GM10266 (cell line): ENCODE data around the gene NEFH.
"Not testable (repeated sequence)": the region's sequence is repeated elsewhere in the genome, so short reads cannot be mapped to it uniquely, and the experiment has no call there.

Experiments
- DNase-seq: peaks from one replicate; pipeline ENCODE4 v3.0.0; 2012; ENCODE audit errors: extremely low spot score
- TF ChIP-seq, protein P1 (sequence below): IDR thresholded peaks from 2 replicates; pipeline ENCODE4 v1.5.1; 2012; ENCODE audit warnings: mild to moderate bottlenecking, low read depth; ENCODE audit not compliant: control insufficient read depth, insufficient read depth; ENCODE audit errors: missing control alignments

The NEFH gene

DNA sequence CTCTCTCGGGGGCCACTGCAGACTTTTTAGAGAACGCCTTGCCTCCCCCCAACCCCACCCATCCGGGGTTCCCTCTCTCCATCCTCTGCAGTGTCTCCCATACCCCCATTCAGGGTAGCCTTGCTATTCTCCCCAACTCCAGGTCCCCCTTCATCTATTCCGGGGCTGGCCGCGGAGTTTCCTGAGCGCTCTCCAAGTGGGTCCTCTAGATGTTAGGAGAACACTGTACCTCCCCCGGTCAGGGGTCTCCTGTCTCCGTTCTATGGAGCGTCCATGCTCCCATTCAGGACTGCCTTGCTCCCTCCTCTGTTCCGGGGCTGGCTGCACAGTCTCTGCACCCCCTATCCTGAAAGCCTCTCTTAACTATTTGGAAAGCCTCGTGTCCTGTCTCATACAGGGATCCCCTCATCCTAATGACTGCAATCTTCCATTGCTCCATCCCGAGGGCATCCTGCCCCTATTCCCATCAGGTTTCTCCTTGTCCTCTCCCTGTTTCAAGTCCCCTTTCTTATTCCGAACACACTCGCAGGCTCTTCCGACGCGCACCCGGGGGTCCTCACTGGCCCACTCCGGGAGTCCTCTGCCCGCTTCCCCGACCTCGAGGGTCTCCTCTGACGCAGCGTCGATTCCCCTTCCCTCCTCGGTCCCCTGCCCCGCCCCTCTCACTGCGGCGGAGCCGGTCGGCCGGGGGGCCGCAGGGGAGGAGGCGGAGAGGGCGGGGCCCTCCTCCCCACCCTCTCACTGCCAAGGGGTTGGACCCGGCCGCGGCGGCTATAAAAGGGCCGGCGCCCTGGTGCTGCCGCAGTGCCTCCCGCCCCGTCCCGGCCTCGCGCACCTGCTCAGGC is at the start of gene NEFH:
TSS of gene NEFH (plus strand) at position 802 of the 845 bp plus-strand sequence. CDS start 45 bp downstream, outside the sequence.
- TF ChIP-seq, protein P1, sequence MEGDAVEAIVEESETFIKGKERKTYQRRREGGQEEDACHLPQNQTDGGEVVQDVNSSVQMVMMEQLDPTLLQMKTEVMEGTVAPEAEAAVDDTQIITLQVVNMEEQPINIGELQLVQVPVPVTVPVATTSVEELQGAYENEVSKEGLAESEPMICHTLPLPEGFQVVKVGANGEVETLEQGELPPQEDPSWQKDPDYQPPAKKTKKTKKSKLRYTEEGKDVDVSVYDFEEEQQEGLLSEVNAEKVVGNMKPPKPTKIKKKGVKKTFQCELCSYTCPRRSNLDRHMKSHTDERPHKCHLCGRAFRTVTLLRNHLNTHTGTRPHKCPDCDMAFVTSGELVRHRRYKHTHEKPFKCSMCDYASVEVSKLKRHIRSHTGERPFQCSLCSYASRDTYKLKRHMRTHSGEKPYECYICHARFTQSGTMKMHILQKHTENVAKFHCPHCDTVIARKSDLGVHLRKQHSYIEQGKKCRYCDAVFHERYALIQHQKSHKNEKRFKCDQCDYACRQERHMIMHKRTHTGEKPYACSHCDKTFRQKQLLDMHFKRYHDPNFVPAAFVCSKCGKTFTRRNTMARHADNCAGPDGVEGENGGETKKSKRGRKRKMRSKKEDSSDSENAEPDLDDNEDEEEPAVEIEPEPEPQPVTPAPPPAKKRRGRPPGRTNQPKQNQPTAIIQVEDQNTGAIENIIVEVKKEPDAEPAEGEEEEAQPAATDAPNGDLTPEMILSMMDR: no peak
- DNase-seq: no peak

DNA sequence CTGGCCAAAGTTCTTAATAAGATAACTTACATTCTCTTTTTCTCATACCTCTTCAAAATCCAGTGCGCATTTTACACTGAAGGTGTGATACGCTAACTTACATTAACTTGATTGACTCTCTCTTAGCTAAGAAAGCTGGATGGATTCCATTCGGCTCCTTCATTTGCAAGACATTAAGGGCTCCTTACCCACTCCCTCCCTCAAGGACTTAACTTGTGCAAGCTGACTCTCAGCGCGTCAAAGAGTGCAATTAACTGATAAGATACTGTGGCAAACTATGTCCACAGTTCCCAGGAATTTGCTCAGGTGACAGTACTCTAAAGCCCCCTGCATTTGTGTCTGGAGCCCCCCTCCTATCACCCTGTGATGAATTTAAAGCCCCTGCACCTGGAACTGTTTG is 48.0 kb upstream of the NEFH start:
- TF ChIP-seq, protein P1: no peak

GRCh38 chr22:29433856-29434255 is 46.2 kb upstream of the NEFH start:
- no peak for DNase-seq
- TF ChIP-seq, protein P1: no peak

More for the DNA sequence above, 48.0 kb upstream of the NEFH start:
- DNase-seq: no peak

- TF ChIP-seq, protein P1: no peak
- DNase-seq: no peak
Observed at GRCh38 chr22:29434288-29434687, 45.7 kb upstream of the NEFH start.

DNA sequence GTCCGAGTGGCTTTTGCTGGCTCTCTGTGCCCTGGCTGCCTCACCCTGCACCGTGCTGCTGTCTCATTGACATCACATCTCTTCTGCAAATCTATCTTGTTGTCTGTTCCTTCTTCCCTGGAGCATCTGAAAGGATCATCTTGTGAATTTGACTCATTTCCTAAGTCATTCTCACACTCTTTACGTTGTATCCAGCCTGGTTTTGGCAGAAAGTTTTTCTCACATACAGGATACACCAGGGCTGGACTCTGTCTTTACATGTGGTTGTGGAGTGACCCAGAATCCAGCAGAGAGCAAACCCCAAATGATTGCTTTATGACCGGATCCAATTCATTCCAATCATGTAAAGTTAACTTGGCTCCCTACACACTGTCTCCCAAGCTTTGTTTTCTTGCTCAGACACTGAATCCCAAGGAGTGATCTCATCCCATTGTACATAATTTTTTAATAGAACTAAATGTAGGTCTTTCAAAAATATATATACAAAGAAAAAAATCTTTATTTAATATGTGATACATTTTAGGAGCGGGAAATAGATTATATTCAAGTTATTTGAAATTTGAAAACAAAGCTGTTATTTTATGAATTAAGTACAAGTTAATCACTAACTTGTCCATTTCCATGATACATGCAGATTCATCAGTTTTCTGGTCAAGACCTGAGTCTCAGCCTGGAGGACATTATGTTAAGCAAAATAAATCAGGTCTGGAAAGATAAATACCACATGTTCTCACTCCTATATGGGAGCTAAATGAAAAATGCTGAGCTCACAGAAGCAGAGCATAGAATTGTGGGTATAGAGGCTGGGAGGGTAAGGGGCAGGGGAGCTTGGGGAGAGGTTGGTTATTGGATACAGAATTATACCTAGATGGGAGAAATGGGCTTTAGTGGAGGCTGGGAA is 44.5 kb upstream of the NEFH start:
- no peak for DNase-seq
- TF ChIP-seq, protein P1: no peak

DNA sequence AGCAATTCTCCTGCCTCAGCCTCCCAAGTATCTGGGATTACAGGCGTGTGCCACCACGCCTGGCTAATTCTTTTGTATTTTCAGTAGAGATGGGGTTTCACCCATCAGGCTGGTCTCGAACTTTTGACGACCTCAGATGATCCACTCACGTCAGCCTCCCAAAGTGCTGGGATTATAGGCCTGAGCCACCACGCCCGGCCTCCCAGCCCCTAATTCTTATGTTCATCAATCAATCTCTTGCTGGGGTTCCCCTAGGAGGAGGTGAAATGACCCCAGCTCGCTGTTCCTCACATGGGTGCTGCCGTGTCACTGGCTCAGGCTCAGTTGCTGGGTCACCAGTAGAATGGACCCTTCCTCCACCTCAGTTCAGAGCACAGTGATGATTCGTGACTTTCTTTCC is 41.7 kb upstream of the NEFH start, which contains the start of gene RFPL1:
TSS of gene RFPL1 (plus strand) at position 301 of the 400 bp plus-strand sequence.
- DNase-seq: not testable (repeated sequence)

DNA sequence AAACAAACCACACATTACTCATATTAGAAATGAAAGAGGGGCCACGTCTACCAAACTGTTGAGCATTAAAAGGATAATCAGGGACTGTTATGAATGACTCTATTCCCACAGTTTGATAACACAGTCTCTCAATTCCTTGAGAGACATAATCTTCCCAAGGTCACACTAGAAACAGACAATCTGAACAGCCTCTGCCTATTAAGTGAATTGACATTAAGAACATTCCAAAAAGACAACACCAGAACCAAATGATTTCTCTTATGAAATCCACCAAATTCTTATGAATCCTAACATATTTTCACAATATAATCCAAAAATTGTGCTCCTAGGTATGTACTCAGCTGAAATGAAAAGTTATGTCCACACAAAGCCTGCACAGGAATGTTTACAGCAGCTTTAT is 37.0 kb upstream of the NEFH start:
- DNase-seq: no peak
- TF ChIP-seq, protein P1: no peak
